OCI-LY3 (cell line): ENCODE measurements around the gene PGF.

Source experiments
- EZH2phosphoT487 ChIP-seq: fragments of 200-600 bp; shearing (Covaris generic); IDR thresholded peaks from 2 replicates; pipeline ENCODE4 v1.6.1; 2018; ENCODE audit warnings: antibody characterized with exemption, mixed run types, low read depth
- TF ChIP-seq, protein P1 (sequence below): fragments of 200-600, 300-600 bp; sonication (generic); IDR thresholded peaks from 2 replicates; pipeline ENCODE4 v1.5.1; 2014; ENCODE audit warnings: antibody characterized with exemption, low read length, low read depth

DNA sequence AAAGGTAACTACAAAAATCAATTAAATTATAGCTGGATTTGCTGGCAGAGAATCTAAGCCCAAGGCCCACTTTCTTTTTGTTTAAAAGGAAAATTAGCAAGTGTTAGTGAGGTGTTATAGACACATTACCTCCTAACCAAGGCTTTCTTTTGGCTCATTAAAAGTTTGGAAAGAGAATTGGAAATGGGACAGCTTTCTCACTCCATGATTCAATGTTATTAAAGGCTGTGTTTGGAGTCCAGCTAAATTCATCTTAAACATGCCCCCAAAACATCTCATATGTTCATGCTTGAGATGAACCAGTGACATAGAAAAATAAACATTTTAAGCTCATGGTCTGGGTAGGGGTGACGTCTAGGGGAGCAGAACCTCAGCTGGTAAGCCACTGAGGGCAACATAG is 13.4 kb upstream of the PGF start:
- TF ChIP-seq, protein P1, sequence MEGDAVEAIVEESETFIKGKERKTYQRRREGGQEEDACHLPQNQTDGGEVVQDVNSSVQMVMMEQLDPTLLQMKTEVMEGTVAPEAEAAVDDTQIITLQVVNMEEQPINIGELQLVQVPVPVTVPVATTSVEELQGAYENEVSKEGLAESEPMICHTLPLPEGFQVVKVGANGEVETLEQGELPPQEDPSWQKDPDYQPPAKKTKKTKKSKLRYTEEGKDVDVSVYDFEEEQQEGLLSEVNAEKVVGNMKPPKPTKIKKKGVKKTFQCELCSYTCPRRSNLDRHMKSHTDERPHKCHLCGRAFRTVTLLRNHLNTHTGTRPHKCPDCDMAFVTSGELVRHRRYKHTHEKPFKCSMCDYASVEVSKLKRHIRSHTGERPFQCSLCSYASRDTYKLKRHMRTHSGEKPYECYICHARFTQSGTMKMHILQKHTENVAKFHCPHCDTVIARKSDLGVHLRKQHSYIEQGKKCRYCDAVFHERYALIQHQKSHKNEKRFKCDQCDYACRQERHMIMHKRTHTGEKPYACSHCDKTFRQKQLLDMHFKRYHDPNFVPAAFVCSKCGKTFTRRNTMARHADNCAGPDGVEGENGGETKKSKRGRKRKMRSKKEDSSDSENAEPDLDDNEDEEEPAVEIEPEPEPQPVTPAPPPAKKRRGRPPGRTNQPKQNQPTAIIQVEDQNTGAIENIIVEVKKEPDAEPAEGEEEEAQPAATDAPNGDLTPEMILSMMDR: no peak
- no peak for TF ChIP-seq EZH2phosphoT487
